H9 (cell line): ENCODE measurements around the gene CEP112. TPM values are rescaled to one million over a fixed set of nuclear protein-coding genes. Genes with fewer than 3 reads are reported as not detected.

Experiments
- DNase-seq: peaks from one replicate; pipeline ENCODE4 v3.0.0-alpha.2; 2017
- H2AFZ ChIP-seq: one replicate; pipeline ENCODE4 v1.6.1; 2013; ENCODE audit warnings: mild to moderate bottlenecking, low read length, control low read depth, moderate library complexity
- H2AK5ac ChIP-seq: 2 replicates; pipeline ENCODE4 v1.6.1; 2013; ENCODE audit warnings: low read length, control low read depth, mixed read lengths; ENCODE audit not compliant: insufficient read length
- H2BK120ac ChIP-seq: one replicate; pipeline ENCODE4 v1.6.1; 2013; ENCODE audit warnings: low read depth, mild to moderate bottlenecking, low read length, control low read depth, inconsistent platforms; ENCODE audit not compliant: poor library complexity, severe bottlenecking
- H2BK12ac ChIP-seq: 2 replicates; pipeline ENCODE4 v1.6.1; 2013; ENCODE audit warnings: low read length, control low read depth, mixed read lengths, low read depth; ENCODE audit not compliant: insufficient read length
- H2BK15ac ChIP-seq: 2 replicates; pipeline ENCODE4 v1.6.1; 2013; ENCODE audit warnings: low read depth, low read length, control low read depth
- H2BK20ac ChIP-seq: one replicate; pipeline ENCODE4 v1.6.1; 2013; ENCODE audit warnings: low read depth, mild to moderate bottlenecking, low read length, control low read depth, inconsistent platforms; ENCODE audit not compliant: poor library complexity, severe bottlenecking
- H2BK5ac ChIP-seq: 2 replicates; pipeline ENCODE4 v1.6.1; 2013; ENCODE audit warnings: low read length, control low read depth, mixed read lengths; ENCODE audit not compliant: insufficient read length
- H3K14ac ChIP-seq: 2 replicates; pipeline ENCODE4 v1.6.1; 2013; ENCODE audit warnings: low read length, control low read depth; ENCODE audit not compliant: insufficient read depth
- H3K18ac ChIP-seq: 2 replicates; pipeline ENCODE4 v1.6.1; 2013; ENCODE audit warnings: low read depth, mild to moderate bottlenecking, mixed read lengths, low read length, control low read depth; ENCODE audit not compliant: insufficient read length
- H3K23ac ChIP-seq: 2 replicates; pipeline ENCODE4 v1.6.1; 2013; ENCODE audit warnings: low read length, control low read depth, mixed read lengths, low read depth; ENCODE audit not compliant: insufficient read length
- H3K23me2 ChIP-seq: 2 replicates; pipeline ENCODE4 v1.6.1; 2013; ENCODE audit warnings: low read depth, mild to moderate bottlenecking, mixed read lengths, low read length, control low read depth; ENCODE audit not compliant: insufficient read length, poor library complexity, severe bottlenecking
- H3K27ac ChIP-seq: 2 replicates; pipeline ENCODE4 v1.5.1; 2013; ENCODE audit warnings: low read length, control low read depth, mixed read lengths, low read depth; ENCODE audit not compliant: insufficient read length
- H3K27me3 ChIP-seq: 2 replicates; pipeline ENCODE4 v1.6.1; 2013; ENCODE audit warnings: low read length, control low read depth, inconsistent platforms; ENCODE audit not compliant: insufficient read depth
- H3K4ac ChIP-seq: 2 replicates; pipeline ENCODE4 v1.6.1; 2013; ENCODE audit warnings: low read depth, mild to moderate bottlenecking, control low read depth, inconsistent platforms, low read length, moderate library complexity
- H3K4me1 ChIP-seq: 2 replicates; pipeline ENCODE4 v1.6.1; 2013; ENCODE audit warnings: low read length, control low read depth, inconsistent platforms; ENCODE audit not compliant: insufficient read depth
- H3K4me2 ChIP-seq: 2 replicates; pipeline ENCODE4 v1.6.1; 2013; ENCODE audit warnings: low read length, control low read depth, mixed read lengths; ENCODE audit not compliant: insufficient read length, insufficient read depth
- H3K56ac ChIP-seq: 2 replicates; pipeline ENCODE4 v1.6.1; 2013; ENCODE audit warnings: low read depth, mild to moderate bottlenecking, mixed read lengths, low read length, control low read depth; ENCODE audit not compliant: insufficient read length
- H3K79me1 ChIP-seq: 2 replicates; pipeline ENCODE4 v1.6.1; 2013; ENCODE audit warnings: low read depth, mild to moderate bottlenecking, moderate library complexity, low read length, control low read depth, inconsistent platforms; ENCODE audit not compliant: insufficient read depth, poor library complexity, severe bottlenecking
- H3K79me2 ChIP-seq: 2 replicates; pipeline ENCODE4 v1.6.1; 2013; ENCODE audit warnings: low read length, control low read depth, inconsistent platforms; ENCODE audit not compliant: insufficient read depth
- H3K9ac ChIP-seq: 2 replicates; pipeline ENCODE4 v1.6.1; 2013; ENCODE audit warnings: low read length, control low read depth, mixed read lengths; ENCODE audit not compliant: insufficient read length; ENCODE audit errors: extremely low read depth
- H3K9me3 ChIP-seq: one replicate; pipeline ENCODE4 v1.6.1; 2013; ENCODE audit warnings: low read depth, low read length, inconsistent platforms; ENCODE audit not compliant: control insufficient read depth
- H3T11ph ChIP-seq: one replicate; pipeline ENCODE4 v1.6.1; 2013; ENCODE audit warnings: mild to moderate bottlenecking, low read length, control low read depth, inconsistent platforms
- H4K20me1 ChIP-seq: one replicate; pipeline ENCODE4 v1.6.1; 2013; ENCODE audit not compliant: control insufficient read depth, insufficient read length, insufficient read depth
- H4K5ac ChIP-seq: 2 replicates; pipeline ENCODE4 v1.6.1; 2013; ENCODE audit warnings: low read depth, mild to moderate bottlenecking, mixed read lengths, low read length, control low read depth; ENCODE audit not compliant: insufficient read length
- H4K8ac ChIP-seq: replicated peaks from 2 replicates; pipeline ENCODE4 v1.6.1; 2013; ENCODE audit warnings: low read length, control low read depth, mixed read lengths, low read depth; ENCODE audit not compliant: insufficient read length
- H4K91ac ChIP-seq: 2 replicates; pipeline ENCODE4 v1.6.1; 2013; ENCODE audit warnings: low read depth, mild to moderate bottlenecking, moderate library complexity, mixed read lengths, low read length, control low read depth; ENCODE audit not compliant: insufficient read length
- H3K27ac Mint-ChIP-seq, 3 experiments: 2 replicates in 2 of 3; 3 replicates in 1 of 3; pipeline ENCODE4 v1.8.0; 2020 to 2021; ENCODE audit warnings: mixed read lengths in 3 of 3, mild to moderate bottlenecking in 1 of 3, moderate library complexity in 1 of 3
- H3K27me3 Mint-ChIP-seq: 2 replicates; pipeline ENCODE4 v1.8.0; 2021; ENCODE audit warnings: low read depth, mild to moderate bottlenecking, moderate library complexity, mixed read lengths
- H3K36me3 Mint-ChIP-seq, 3 experiments: 2 replicates in 2 of 3; 3 replicates in 1 of 3; pipeline ENCODE4 v1.8.0; 2020 to 2021; ENCODE audit warnings: low read depth in 3 of 3, mixed read lengths in 3 of 3; ENCODE audit not compliant: insufficient read depth in 1 of 3
- H3K4me1 Mint-ChIP-seq, 2 experiments: 2 replicates each; pipeline ENCODE4 v1.8.0; 2020; ENCODE audit warnings: mixed read lengths in 2 of 2
- H3K4me3 Mint-ChIP-seq, 2 experiments: 2 replicates in 1 of 2; 3 replicates in 1 of 2; pipeline ENCODE4 v1.8.0; 2020 to 2021; ENCODE audit warnings: mild to moderate bottlenecking in 2 of 2, mixed read lengths in 2 of 2, moderate library complexity in 1 of 2
- H3K9me3 Mint-ChIP-seq, 2 experiments: 2 replicates in 1 of 2; 3 replicates in 1 of 2; pipeline ENCODE4 v1.8.0; 2020; ENCODE audit warnings: mild to moderate bottlenecking in 2 of 2, mixed read lengths in 2 of 2, moderate library complexity in 1 of 2
- CTCF ChIP-seq: fragments of 200-600 bp; sonication (generic); conservative IDR thresholded peaks from 3 replicates; pipeline ENCODE4 v1.8.0; 2021; ENCODE audit warnings: antibody characterized with exemption, mild to moderate bottlenecking
- WGBS: extraction: QIAGEN DNeasy Blood & Tissue Kit; methylation state at CpG from one replicate; pipeline ENCODE4 v1.1.7; 2013; ENCODE audit warnings: missing lambda C conversion rate, low lambda C conversion rate, mixed read lengths; ENCODE audit not compliant: insufficient read length; ENCODE audit errors: extremely low coverage; 5-methylcytosine and 5-hydroxymethylcytosine counted together
- total RNA-seq: library from RNA; stranded (reverse); gene quantifications from 2 replicates; pipeline ENCODE4 v1.2.1, GENCODE V29; 2021

The CEP112 gene
- total RNA-seq, 1 experiment from 2014 or later: 5.4 TPM

GRCh38 chr17:65799869-65800268, 392.1 kb downstream of the CEP112 start:
- Histone ChIP-seq H3K23me2 (no peaks in the 10 kb centered on the region), H2BK12ac (no peak overlapping the region), H2AK5ac (no peak overlapping the region), H3K9ac (no peak overlapping the region), H3K14ac (no peak overlapping the region), H4K20me1 (no peaks in the 10 kb centered on the region), H3T11ph (no peak overlapping the region), H4K5ac (no peak overlapping the region), H2AFZ (no peak overlapping the region), H3K56ac (no peak overlapping the region), H3K4me1 (no peaks in the 10 kb centered on the region), H2BK120ac (no peak overlapping the region), H3K23ac (no peak overlapping the region), H2BK15ac (no peak overlapping the region), H3K27ac (no peak overlapping the region), H2BK5ac (no peak overlapping the region), H3K79me1 (no peaks in the 10 kb centered on the region), H3K18ac (no peak overlapping the region), H3K9me3 (no peaks in the 10 kb centered on the region), H3K4me2 (no peak overlapping the region), H4K8ac (no peak overlapping the region), H2BK20ac (no peak overlapping the region), H3K27me3 (no peaks in the 10 kb centered on the region), H3K4ac (no peak overlapping the region), H3K79me2 (no peaks in the 10 kb centered on the region), H4K91ac (no peak overlapping the region)
- TF ChIP-seq CTCF: no peak
- H3K4me3 Mint-ChIP-seq: no peak overlapping the region
- H3K9me3 Mint-ChIP-seq: peaks cover 18 to 28% of the 10 kb centered on the region in 2 experiments
- DNase-seq: no peak
- H3K27ac Mint-ChIP-seq: no peak overlapping the region
- H3K27me3 Mint-ChIP-seq: no peaks in the 10 kb centered on the region
- H3K36me3 Mint-ChIP-seq: peaks cover 7 to 20% (median 7%) of the 10 kb centered on the region in 3 experiments
- H3K4me1 Mint-ChIP-seq: peaks cover 0 to 2% of the 10 kb centered on the region in 2 experiments; a peak in 2 of 4 replicates
- no CpG with 5 or more reads among the region's 1 CpG for WGBS
